Mesendoderm (in vitro differentiated cells): ENCODE measurements around the gene PAPPA2.

ENCODE experiments used
- DNase-seq: peaks from one replicate; pipeline ENCODE4 v3.0.0; 2013
- H2AK5ac ChIP-seq: 2 replicates; pipeline ENCODE4 v1.6.1; 2013; ENCODE audit warnings: low read length, inconsistent platforms
- H2BK120ac ChIP-seq: 2 replicates; pipeline ENCODE4 v1.6.1; 2013; ENCODE audit warnings: low read depth, mild to moderate bottlenecking, low read length, moderate library complexity, mixed read lengths
- H2BK15ac ChIP-seq: replicated peaks from 2 replicates; pipeline ENCODE4 v1.6.1; 2013; ENCODE audit warnings: low read depth, mild to moderate bottlenecking, moderate library complexity
- H2BK5ac ChIP-seq: 2 replicates; pipeline ENCODE4 v1.6.1; 2013; ENCODE audit warnings: low read length, inconsistent platforms
- H3K18ac ChIP-seq: 2 replicates; pipeline ENCODE4 v1.6.1; 2013; ENCODE audit warnings: mild to moderate bottlenecking, low read length, mixed read lengths
- H3K23ac ChIP-seq: one replicate; pipeline ENCODE4 v1.6.1; 2013; ENCODE audit warnings: low read length
- H3K27ac ChIP-seq: 2 replicates; pipeline ENCODE4 v1.5.1; 2013; ENCODE audit warnings: low read depth, mild to moderate bottlenecking, inconsistent platforms, low read length, moderate library complexity
- H3K27me3 ChIP-seq: 2 replicates; pipeline ENCODE4 v1.6.1; 2013; ENCODE audit warnings: low read length, control low read depth, mild to moderate bottlenecking, inconsistent platforms; ENCODE audit not compliant: insufficient read depth, poor library complexity
- H3K36me3 ChIP-seq: 2 replicates; pipeline ENCODE4 v1.6.1; 2013; ENCODE audit warnings: low read length, inconsistent platforms; ENCODE audit not compliant: control insufficient read depth, insufficient read depth
- H3K4ac ChIP-seq: one replicate; pipeline ENCODE4 v1.6.1; 2013; ENCODE audit warnings: low read depth, mild to moderate bottlenecking, low read length, moderate library complexity
- H3K4me1 ChIP-seq: 2 replicates; pipeline ENCODE4 v1.6.1; 2013; ENCODE audit warnings: low read depth, low read length, inconsistent platforms; ENCODE audit not compliant: control insufficient read depth
- H3K4me2 ChIP-seq: 2 replicates; pipeline ENCODE4 v1.6.1; 2013; ENCODE audit warnings: low read length
- H3K4me3 ChIP-seq: 2 replicates; pipeline ENCODE4 v1.5.1; 2013; ENCODE audit warnings: mild to moderate bottlenecking, low read length
- H3K56ac ChIP-seq: one replicate; pipeline ENCODE4 v1.6.1; 2013; ENCODE audit warnings: low read length
- H3K79me1 ChIP-seq: 2 replicates; pipeline ENCODE4 v1.6.1; 2013; ENCODE audit warnings: low read length, inconsistent platforms
- H3K79me2 ChIP-seq: 2 replicates; pipeline ENCODE4 v1.6.1; 2013; ENCODE audit warnings: mild to moderate bottlenecking, low read length; ENCODE audit not compliant: control insufficient read depth, insufficient read depth
- H3K9ac ChIP-seq: 2 replicates; pipeline ENCODE4 v1.6.1; 2013; ENCODE audit warnings: low read length, inconsistent platforms
- H4K5ac ChIP-seq: one replicate; pipeline ENCODE4 v1.6.1; 2013; ENCODE audit warnings: low read length
- H4K8ac ChIP-seq: one replicate; pipeline ENCODE4 v1.6.1; 2013; ENCODE audit warnings: low read depth, mild to moderate bottlenecking, control low read depth, low read length, moderate library complexity
- WGBS: extraction: QIAGEN DNeasy Blood & Tissue Kit; methylation state at CpG from one replicate; pipeline ENCODE4 v1.1.7; 2013; ENCODE audit warnings: low lambda C conversion rate, missing lambda C conversion rate; ENCODE audit not compliant: insufficient coverage; ENCODE audit errors: extremely low coverage; 5-methylcytosine and 5-hydroxymethylcytosine counted together

The PAPPA2 gene

DNA sequence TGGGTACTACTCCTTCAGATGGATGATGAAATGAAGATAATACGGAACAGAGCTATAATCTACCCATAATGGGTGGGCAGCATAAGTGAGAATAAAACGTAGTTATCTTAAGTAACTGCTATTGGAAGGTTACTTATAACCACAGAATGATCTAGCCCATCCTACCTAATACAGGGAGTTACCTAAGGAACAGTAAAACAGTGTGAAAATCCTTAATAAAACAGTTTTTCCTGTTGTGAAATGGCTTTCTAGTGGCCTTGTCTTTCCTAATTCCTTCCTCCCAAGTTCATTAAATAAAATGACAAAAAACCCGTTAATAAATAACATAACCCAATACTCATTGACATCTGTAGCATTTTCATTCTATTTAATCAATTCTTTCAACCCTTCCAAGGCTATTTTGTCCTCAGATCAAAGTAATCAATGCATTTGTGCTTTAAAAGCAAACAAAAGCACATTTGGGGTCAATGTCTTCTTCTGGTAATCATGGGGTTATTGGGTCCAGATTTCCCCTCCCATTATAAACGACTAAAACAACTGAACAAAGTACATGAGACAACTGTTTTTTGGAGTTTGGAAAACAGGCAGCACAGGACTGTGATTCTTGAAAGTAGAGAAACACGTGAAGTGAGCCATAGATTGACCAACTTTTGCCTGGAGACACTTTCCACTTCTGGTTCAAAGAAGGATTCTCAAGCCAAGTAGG, 42.0 kb downstream of the PAPPA2 start:
- H3K4ac ChIP-seq = no peak overlapping the region
- no peak overlapping the region for H4K5ac ChIP-seq
- no peak overlapping the region for H2BK120ac ChIP-seq
- H3K4me2 ChIP-seq = no peak overlapping the region
- 100% methylated on average over 1 of the region's 5 CpGs for WGBS
- H3K79me2 ChIP-seq = no peaks in the 10 kb centered on the region
- H4K8ac ChIP-seq = no peak overlapping the region
- H3K36me3 ChIP-seq = no peaks in the 10 kb centered on the region
- no peak overlapping the region for H3K18ac ChIP-seq
- H3K56ac ChIP-seq = no peak overlapping the region
- DNase-seq = no peak
- H3K27ac ChIP-seq = no peak overlapping the region
- H3K4me1 ChIP-seq = no peaks in the 10 kb centered on the region
- H2BK15ac ChIP-seq = no peak overlapping the region
- H3K79me1 ChIP-seq = no peaks in the 10 kb centered on the region
- no peak overlapping the region for H3K9ac ChIP-seq
- H2AK5ac ChIP-seq = no peak overlapping the region
- no peak overlapping the region for H3K23ac ChIP-seq
- no peaks in the 10 kb centered on the region for H3K27me3 ChIP-seq
- H3K4me3 ChIP-seq = no peak overlapping the region
- no peak overlapping the region for H2BK5ac ChIP-seq

DNA sequence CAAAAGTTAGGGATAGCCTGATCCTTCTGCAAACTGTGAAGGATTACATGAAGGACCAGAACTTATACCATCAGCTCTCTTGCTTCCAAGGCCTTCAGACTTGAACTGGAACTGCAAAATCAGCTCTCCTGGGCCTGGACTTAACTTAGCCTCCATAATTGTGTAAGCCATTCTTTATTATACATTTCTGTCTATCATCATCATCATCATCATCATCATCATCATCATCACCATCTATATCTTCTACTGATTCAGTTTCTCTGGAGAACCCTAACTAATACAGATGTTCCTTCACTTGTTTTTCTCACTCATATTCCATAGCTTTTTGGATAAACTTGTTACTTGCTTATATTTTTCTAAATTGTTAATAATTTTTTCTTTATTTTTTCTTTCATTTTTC, 50.0 kb downstream of the PAPPA2 start:
- Histone ChIP-seq H3K79me1 (no peaks in the 10 kb centered on the region), H3K4me3 (no peak overlapping the region), H3K4me2 (no peak overlapping the region), H4K5ac (no peak overlapping the region), H3K4ac (no peak overlapping the region), H3K56ac (no peak overlapping the region), H3K27me3 (no peaks in the 10 kb centered on the region), H2AK5ac (no peak overlapping the region), H3K79me2 (no peaks in the 10 kb centered on the region), H4K8ac (no peak overlapping the region), H3K36me3 (no peaks in the 10 kb centered on the region), H2BK120ac (no peak overlapping the region), H3K4me1 (no peaks in the 10 kb centered on the region), H3K18ac (no peak overlapping the region), H3K27ac (no peak overlapping the region), H3K23ac (no peak overlapping the region), H3K9ac (no peak overlapping the region), H2BK5ac (no peak overlapping the region), H2BK15ac (no peak overlapping the region)
- DNase-seq = no peak

DNA sequence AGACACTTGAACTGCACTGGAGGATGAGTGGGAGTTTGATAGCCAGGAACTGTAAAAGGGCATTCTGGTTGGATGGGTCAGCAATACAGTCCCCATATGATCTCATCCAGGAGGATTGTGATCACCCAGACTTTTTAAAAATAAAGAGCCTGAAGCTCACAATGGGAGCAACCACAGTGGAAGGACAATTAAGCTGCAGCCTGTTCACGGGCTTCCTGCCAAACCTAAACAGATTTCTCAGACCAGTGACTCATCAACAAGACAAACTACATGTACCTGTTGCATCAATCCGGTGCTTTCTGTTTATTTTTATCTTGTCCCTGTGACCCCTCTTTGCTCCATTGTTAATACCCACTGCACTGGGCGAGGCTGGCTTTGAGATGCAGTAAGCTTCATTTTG, 52.3 kb downstream of the PAPPA2 start:
- no peaks in the 10 kb centered on the region for H3K79me2 ChIP-seq
- peak; percentile 37 for DNase-seq
- H3K4me3 ChIP-seq = no peak overlapping the region
- WGBS = no CpG with 5 or more reads among the region's 3 CpGs
- H3K27me3 ChIP-seq = no peaks in the 10 kb centered on the region
- no peak overlapping the region for H4K8ac ChIP-seq
- no peaks in the 10 kb centered on the region for H3K4me1 ChIP-seq
- no peak overlapping the region for H3K9ac ChIP-seq
- no peak overlapping the region for H3K56ac ChIP-seq
- H3K4ac ChIP-seq = no peak overlapping the region
- H2BK120ac ChIP-seq = no peak overlapping the region
- H3K4me2 ChIP-seq = no peak overlapping the region
- no peak overlapping the region for H2BK5ac ChIP-seq
- no peak overlapping the region for H3K18ac ChIP-seq
- no peak overlapping the region for H3K23ac ChIP-seq
- no peaks in the 10 kb centered on the region for H3K36me3 ChIP-seq
- no peak overlapping the region for H4K5ac ChIP-seq
- no peak overlapping the region for H3K27ac ChIP-seq
- no peaks in the 10 kb centered on the region for H3K79me1 ChIP-seq
- no peak overlapping the region for H2AK5ac ChIP-seq
- H2BK15ac ChIP-seq = no peak overlapping the region

DNA sequence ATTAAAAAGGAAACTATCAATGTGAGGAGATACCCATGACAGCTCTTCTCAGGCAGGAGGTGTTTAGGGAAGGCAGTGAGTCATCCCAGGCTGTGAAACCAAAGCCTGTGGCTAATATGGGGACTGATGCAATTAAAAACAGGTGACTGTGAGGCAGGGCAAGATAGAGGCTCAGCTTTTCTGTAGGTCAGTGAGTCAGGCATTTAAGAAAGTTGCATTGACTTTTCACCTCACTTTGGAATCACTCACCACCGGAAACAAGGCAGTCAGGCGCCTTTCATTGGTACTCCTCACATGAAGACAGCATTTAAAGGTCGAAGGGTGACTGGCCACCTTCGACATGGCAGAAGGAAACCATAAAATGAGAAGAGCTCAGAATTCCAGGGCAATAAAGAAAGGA, 54.5 kb downstream of the PAPPA2 start:
- no peak overlapping the region for H3K4me2 ChIP-seq
- no peak overlapping the region for H3K23ac ChIP-seq
- no peak overlapping the region for H3K4ac ChIP-seq
- no CpG with 5 or more reads among the region's 4 CpGs for WGBS
- H3K79me2 ChIP-seq = no peaks in the 10 kb centered on the region
- peak; percentile 84 for DNase-seq
- H2AK5ac ChIP-seq = no peak overlapping the region
- no peak overlapping the region for H4K5ac ChIP-seq
- no peak overlapping the region for H2BK120ac ChIP-seq
- no peak overlapping the region for H3K18ac ChIP-seq
- H4K8ac ChIP-seq = no peak overlapping the region
- no peak overlapping the region for H2BK15ac ChIP-seq
- H3K36me3 ChIP-seq = no peaks in the 10 kb centered on the region
- no peak overlapping the region for H3K4me3 ChIP-seq
- no peaks in the 10 kb centered on the region for H3K79me1 ChIP-seq
- H3K27ac ChIP-seq = no peak overlapping the region
- H3K27me3 ChIP-seq = no peaks in the 10 kb centered on the region
- no peaks in the 10 kb centered on the region for H3K4me1 ChIP-seq
- H3K9ac ChIP-seq = no peak overlapping the region
- H3K56ac ChIP-seq = no peak overlapping the region
- no peak overlapping the region for H2BK5ac ChIP-seq

DNA sequence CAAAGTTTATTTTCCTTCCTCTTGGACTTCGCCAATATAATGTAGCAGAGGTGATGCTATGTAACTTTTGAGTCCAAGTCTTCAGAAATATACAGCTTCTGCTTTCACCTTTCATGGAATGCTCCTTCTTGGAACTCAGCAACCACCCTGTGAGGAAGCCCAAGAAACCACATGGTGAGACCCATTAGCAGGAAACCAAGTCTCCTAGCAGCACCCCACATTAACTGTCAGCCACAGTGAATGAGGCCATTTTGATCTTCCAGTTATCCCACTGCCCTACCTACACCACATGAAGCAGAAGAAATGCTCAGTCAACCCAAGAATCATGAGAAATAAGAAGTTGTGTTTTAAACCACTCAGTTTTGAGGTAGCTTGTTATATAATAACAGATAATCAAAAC, 58.2 kb downstream of the PAPPA2 start:
- H2BK120ac ChIP-seq = no peak overlapping the region
- H3K4ac ChIP-seq = no peak overlapping the region
- H3K4me3 ChIP-seq = no peak overlapping the region
- no peak overlapping the region for H4K5ac ChIP-seq
- no peak overlapping the region for H3K4me2 ChIP-seq
- no peak overlapping the region for H4K8ac ChIP-seq
- H2BK15ac ChIP-seq = no peak overlapping the region
- no peaks in the 10 kb centered on the region for H3K4me1 ChIP-seq
- H3K79me1 ChIP-seq = no peaks in the 10 kb centered on the region
- H3K9ac ChIP-seq = no peak overlapping the region
- H3K27me3 ChIP-seq = no peaks in the 10 kb centered on the region
- no peak overlapping the region for H3K18ac ChIP-seq
- H3K56ac ChIP-seq = no peak overlapping the region
- H3K36me3 ChIP-seq = no peaks in the 10 kb centered on the region
- H3K79me2 ChIP-seq = no peaks in the 10 kb centered on the region
- WGBS = no CpG with 5 or more reads among the region's 1 CpG
- DNase-seq = no peak
- H2AK5ac ChIP-seq = no peak overlapping the region
- H3K27ac ChIP-seq = no peak overlapping the region
- no peak overlapping the region for H3K23ac ChIP-seq
- no peak overlapping the region for H2BK5ac ChIP-seq

DNA sequence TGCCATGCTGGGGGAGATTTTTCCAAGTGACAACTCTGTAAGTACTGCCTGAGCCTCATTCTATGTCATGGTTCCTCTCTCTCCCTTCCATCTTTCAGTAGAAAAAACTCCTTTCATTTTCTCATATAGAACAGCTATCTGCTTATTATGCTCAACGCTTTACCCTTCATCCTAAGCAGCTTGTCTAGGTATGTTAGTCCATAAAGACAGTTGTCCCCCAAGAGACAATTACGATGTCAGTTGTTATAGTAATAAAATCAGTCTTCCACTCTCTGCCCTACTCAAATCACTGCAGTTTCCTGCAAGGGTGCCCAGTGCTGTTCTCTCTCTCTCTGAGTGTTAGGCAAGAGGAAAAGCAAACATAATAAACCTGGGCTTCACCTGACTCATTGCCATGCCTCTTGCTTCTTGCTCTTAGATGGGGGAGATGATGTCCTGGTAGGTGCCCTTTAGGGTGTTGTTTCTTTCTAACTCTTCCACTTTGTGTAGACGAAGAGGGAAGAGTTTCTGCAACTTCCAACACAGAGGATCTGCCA, 59.4 kb downstream of the PAPPA2 start:
- H3K56ac ChIP-seq = no peak overlapping the region
- no peaks in the 10 kb centered on the region for H3K79me2 ChIP-seq
- H3K4ac ChIP-seq = no peak overlapping the region
- no peak overlapping the region for H3K4me2 ChIP-seq
- WGBS = no CpG with 5 or more reads among the region's 3 CpGs
- H2AK5ac ChIP-seq = no peak overlapping the region
- H3K23ac ChIP-seq = no peak overlapping the region
- no peaks in the 10 kb centered on the region for H3K36me3 ChIP-seq
- H3K9ac ChIP-seq = no peak overlapping the region
- H3K27ac ChIP-seq = no peak overlapping the region
- no peak overlapping the region for H4K5ac ChIP-seq
- no peak overlapping the region for H2BK15ac ChIP-seq
- no peak overlapping the region for H2BK5ac ChIP-seq
- no peak overlapping the region for H4K8ac ChIP-seq
- H2BK120ac ChIP-seq = no peak overlapping the region
- H3K4me3 ChIP-seq = no peak overlapping the region
- H3K18ac ChIP-seq = no peak overlapping the region
- no peaks in the 10 kb centered on the region for H3K4me1 ChIP-seq
- no peaks in the 10 kb centered on the region for H3K79me1 ChIP-seq
- H3K27me3 ChIP-seq = no peaks in the 10 kb centered on the region
- DNase-seq = no peak
